ENCODE results near the gene PCBP3. TPM values are rescaled to one million over a fixed set of nuclear protein-coding genes. Genes with fewer than 3 reads are reported as not detected.

Gene PCBP3
- polyA plus RNA-seq, 1 experiment = 1.6 TPM

GRCh38 chr21:45837936-45838335 lies 194.4 kb downstream of the PCBP3 start:
- peaks cover 32% of the 10 kb centered on the region for H3K9me3 ChIP-seq (ENCODE audit: control insufficient read depth, insufficient read depth, low read length)
- POLR2A ChIA-PET = interaction anchor here (0.6 kb wide), 1 partner anchor 37 kb away, joined by 8 read pairs; no protein-coding TSS in a partner anchor
- H3K4me3 ChIP-seq (ENCODE audit: low read depth, low read length) = no peak overlapping the region
- no peak for TF ChIP-seq CTCF (IDR thresholded peaks at IDR 0.05; ENCODE audit: low read depth, low read length)
- DNase-seq (ENCODE audit: low read depth, low spot score) = no peak
- no peak overlapping the region for H3K27ac ChIP-seq (ENCODE audit: low read depth, low read length)
- CTCF ChIA-PET = no interaction called here
- no peaks in the 10 kb centered on the region for H3K27me3 ChIP-seq (ENCODE audit: control insufficient read depth, insufficient read depth, low read length)

GRCh38 chr21:45838634-45839033 lies 195.1 kb downstream of the PCBP3 start:
- Histone ChIP-seq H3K9me3 (ENCODE audit: control insufficient read depth, insufficient read depth, low read length) (peaks cover 27% of the 10 kb centered on the region), H3K4me3 (ENCODE audit: low read depth, low read length) (no peak overlapping the region), H3K27me3 (ENCODE audit: control insufficient read depth, insufficient read depth, low read length) (no peaks in the 10 kb centered on the region), H3K27ac (ENCODE audit: low read depth, low read length) (no peak overlapping the region)
- ChIA-PET CTCF (no interaction called here), POLR2A (no interaction called here)
- no peak for TF ChIP-seq CTCF (IDR thresholded peaks at IDR 0.05; ENCODE audit: low read depth, low read length)
- no peak for DNase-seq (ENCODE audit: low read depth, low spot score)

GRCh38 chr21:45839274-45839673 lies 195.7 kb downstream of the PCBP3 start:
- DNase-seq (ENCODE audit: low read depth, low spot score) = no peak
- TF ChIP-seq CTCF (IDR thresholded peaks at IDR 0.05; ENCODE audit: low read depth, low read length) = no peak
- Histone ChIP-seq H3K9me3 (ENCODE audit: control insufficient read depth, insufficient read depth, low read length) (peaks cover 21% of the 10 kb centered on the region), H3K27ac (ENCODE audit: low read depth, low read length) (no peak overlapping the region), H3K27me3 (ENCODE audit: control insufficient read depth, insufficient read depth, low read length) (no peaks in the 10 kb centered on the region), H3K4me3 (ENCODE audit: low read depth, low read length) (no peak overlapping the region)
- CTCF ChIA-PET = interaction anchor here (1.0 kb wide), 1 partner anchor 82 kb away, joined by 3 read pairs; no protein-coding TSS in a partner anchor
- POLR2A ChIA-PET = no interaction called here

GRCh38 chr21:45841033-45841432 lies 197.5 kb downstream of the PCBP3 start:
- TF ChIP-seq CTCF (IDR thresholded peaks at IDR 0.05; ENCODE audit: low read depth, low read length) = no peak
- CTCF ChIA-PET = no interaction called here
- no peak for DNase-seq (ENCODE audit: low read depth, low spot score)
- no peak overlapping the region for H3K27ac ChIP-seq (ENCODE audit: low read depth, low read length)
- no peak overlapping the region for H3K4me3 ChIP-seq (ENCODE audit: low read depth, low read length)
- peaks cover 20% of the 10 kb centered on the region for H3K9me3 ChIP-seq (ENCODE audit: control insufficient read depth, insufficient read depth, low read length)
- no peaks in the 10 kb centered on the region for H3K27me3 ChIP-seq (ENCODE audit: control insufficient read depth, insufficient read depth, low read length)
- POLR2A ChIA-PET = interaction anchor here (0.7 kb wide), 1 partner anchor 517 kb away, joined by 7 read pairs; no protein-coding TSS in a partner anchor

GRCh38 chr21:45843426-45843825 lies 199.9 kb downstream of the PCBP3 start:
- Histone ChIP-seq H3K27me3 (ENCODE audit: control insufficient read depth, insufficient read depth, low read length) (no peaks in the 10 kb centered on the region), H3K4me3 (ENCODE audit: low read depth, low read length) (no peak overlapping the region), H3K9me3 (ENCODE audit: control insufficient read depth, insufficient read depth, low read length) (peaks cover 16% of the 10 kb centered on the region), H3K27ac (ENCODE audit: low read depth, low read length) (no peak overlapping the region)
- POLR2A ChIA-PET = no interaction called here
- CTCF ChIA-PET = no interaction called here
- TF ChIP-seq CTCF (IDR thresholded peaks at IDR 0.05; ENCODE audit: low read depth, low read length) = no peak
- DNase-seq (ENCODE audit: low read depth, low spot score) = no peak
